GM18498 (cell line): ENCODE data around the gene DOK3.

Experiments
- ATAC-seq: cut with Tn5 transposase; IDR thresholded peaks from one replicate; pipeline ENCODE4 v1.9.1; 2021; ENCODE audit warnings: mild to moderate bottlenecking, moderate library complexity; ENCODE audit not compliant: unreplicated experiment

Gene DOK3

GRCh38 chr5:177514541-177514940, 4.9 kb upstream of the DOK3 start:
- ATAC-seq = no peak

GRCh38 chr5:177513500-177513899, 3.9 kb upstream of the DOK3 start:
- ATAC-seq = no peak

GRCh38 chr5:177512736-177513380, 3.2 kb upstream of the DOK3 start:
- ATAC-seq = no peak

GRCh38 chr5:177511796-177512675, 2.4 kb upstream of the DOK3 start:
- no peak for ATAC-seq

GRCh38 chr5:177511181-177511580, 1.6 kb upstream of the DOK3 start:
- no peak for ATAC-seq

GRCh38 chr5:177510567-177511053, 984 bp upstream of the DOK3 start:
- ATAC-seq = peak; percentile 36

GRCh38 chr5:177509991-177510566, 453 bp upstream of the DOK3 start:
- ATAC-seq = peak; percentile 41

GRCh38 chr5:177508837-177509236, 789 bp downstream of the DOK3 start:
- peak; percentile 36 for ATAC-seq

- ATAC-seq = no peak
Observed at GRCh38 chr5:177508221-177508611, 1.4 kb downstream of the DOK3 start.

GRCh38 chr5:177507596-177508220, 1.9 kb downstream of the DOK3 start:
- ATAC-seq = no peak

- ATAC-seq = no peak
Observed at GRCh38 chr5:177507165-177507564, 2.5 kb downstream of the DOK3 start.

- no peak for ATAC-seq
Observed at GRCh38 chr5:177505075-177505474, 4.6 kb downstream of the DOK3 start.

- no peak for ATAC-seq
Observed at GRCh38 chr5:177504086-177505056, 5.3 kb downstream of the DOK3 start.

- no peak for ATAC-seq
Observed at GRCh38 chr5:177503351-177504085, 6.1 kb downstream of the DOK3 start.

- ATAC-seq = no peak
Observed at GRCh38 chr5:177502886-177503285, 6.7 kb downstream of the DOK3 start.

- ATAC-seq = peak; percentile 24
Observed at GRCh38 chr5:177501874-177502678, 7.5 kb downstream of the DOK3 start.

- ATAC-seq = no peak
Observed at GRCh38 chr5:177500685-177501522, 8.7 kb downstream of the DOK3 start.

- ATAC-seq = no peak
Observed at GRCh38 chr5:177499842-177500241, 9.8 kb downstream of the DOK3 start.
